KBM-7 (cell line): Measurements from ENCODE around the gene KCTD16.

Experiments
- DNase-seq: peaks from one replicate; pipeline ENCODE4 v3.0.0-alpha.2; 2015
- in situ Hi-C: fragments of 300-500 bp; cut with MboI; formaldehyde crosslinking; loops from 2 replicates; pipeline ENCODE4 v1.14.3; 2020; ENCODE audit warnings: low sequenced_read_pairs, low pct_unique_long_range_greater_than_20kb, mixed read lengths

The KCTD16 gene

DNA sequence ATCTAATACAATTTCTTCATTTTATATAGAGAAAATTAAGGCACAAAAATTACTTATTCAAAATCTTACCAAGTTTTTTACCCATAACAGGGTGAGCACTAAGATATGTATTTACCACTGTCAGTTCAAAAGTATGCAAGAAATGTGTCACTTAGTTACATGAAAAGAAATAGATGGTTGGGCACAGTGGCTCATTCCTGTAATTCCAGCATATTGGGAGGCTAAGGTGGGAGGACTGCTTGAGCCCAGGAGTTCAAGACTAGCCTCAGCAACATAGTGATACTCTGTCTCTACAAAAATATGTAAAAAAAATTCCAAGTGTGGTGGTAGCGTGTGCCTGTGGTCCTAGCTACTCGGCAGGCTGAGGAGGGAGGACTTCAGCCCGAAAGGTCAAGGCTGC is 19.6 kb upstream of the KCTD16 start:
- in situ Hi-C loops = no loop called here
- no peak for DNase-seq

DNA sequence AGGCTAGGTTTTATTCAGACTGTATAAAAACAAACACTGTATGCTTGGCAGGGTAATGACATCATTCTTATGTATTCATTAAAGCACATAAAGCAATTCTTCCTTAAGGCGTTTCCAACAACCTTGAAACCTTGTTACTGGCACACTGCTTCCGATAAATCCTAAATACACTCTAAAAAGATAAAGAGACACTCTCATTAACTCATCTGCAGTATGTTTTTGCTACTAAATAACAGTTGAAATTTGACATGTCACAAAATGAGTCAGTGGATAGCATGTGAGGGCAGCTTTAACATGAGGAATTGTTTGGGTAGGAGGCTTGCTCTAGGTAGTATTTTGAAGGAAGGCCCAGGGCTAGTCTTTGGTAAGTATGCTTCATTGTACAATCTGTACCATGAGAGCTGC is 13.9 kb upstream of the KCTD16 start:
- DNase-seq = no peak
- in situ Hi-C loops = no loop called here

DNA sequence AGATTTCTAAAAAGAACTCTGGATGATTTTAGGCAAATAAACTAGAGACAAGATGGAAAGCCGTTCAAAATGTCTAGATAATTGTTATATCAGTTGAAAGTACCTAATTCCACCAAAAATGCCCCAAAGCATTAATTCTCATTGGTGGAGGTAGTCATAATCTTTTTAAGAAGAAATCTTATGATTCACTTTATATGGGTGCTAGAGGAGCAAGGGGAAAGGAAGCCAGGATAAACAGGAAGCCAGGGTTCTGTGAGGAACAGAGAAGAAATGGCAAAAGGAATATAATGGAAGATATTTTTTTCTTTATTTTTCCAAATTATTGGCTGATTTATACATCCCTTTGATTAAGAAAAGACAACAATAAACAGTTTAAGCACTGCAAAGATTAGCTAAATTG is 8.0 kb upstream of the KCTD16 start:
- DNase-seq = no peak
- in situ Hi-C loops = no loop called here

DNA sequence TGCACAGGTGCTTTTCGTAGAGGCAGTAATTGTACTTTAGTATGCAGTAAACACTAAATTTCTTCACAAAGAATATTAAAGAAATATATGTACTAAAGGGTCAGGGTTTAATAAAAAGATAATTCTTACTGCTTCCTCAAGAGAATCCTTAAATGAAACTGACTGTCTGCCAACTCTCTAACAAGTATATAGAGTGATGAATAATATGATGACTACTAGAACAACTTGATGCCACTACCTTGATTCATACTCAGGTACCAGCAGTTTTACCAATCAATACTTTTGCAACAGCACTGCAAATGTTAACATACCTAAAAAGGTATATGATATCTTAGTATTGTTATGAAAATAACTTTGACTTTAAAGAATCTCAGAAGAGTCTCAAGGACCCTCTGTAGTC is 4.0 kb upstream of the KCTD16 start:
- in situ Hi-C loops = no loop called here
- no peak for DNase-seq

DNA sequence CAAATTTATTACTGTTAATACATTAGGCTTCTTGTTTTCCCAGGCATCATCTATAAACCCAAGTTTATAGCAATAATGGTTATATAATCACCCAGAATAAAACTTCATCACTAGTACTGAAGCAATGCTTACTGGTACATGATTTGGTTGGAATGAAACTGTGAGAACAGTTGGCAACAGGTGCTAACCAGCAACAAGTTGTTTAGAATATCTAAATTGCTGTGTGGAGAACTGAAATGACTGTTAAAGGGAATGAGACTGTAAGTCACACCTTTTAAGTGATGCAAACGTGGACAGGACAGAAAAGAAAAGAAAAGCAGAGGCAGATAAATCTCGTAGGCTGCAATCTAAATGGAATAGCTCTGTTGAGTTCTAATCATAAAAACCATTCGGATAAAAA is 2.7 kb upstream of the KCTD16 start:
- in situ Hi-C loops = no loop called here
- no peak for DNase-seq

DNA sequence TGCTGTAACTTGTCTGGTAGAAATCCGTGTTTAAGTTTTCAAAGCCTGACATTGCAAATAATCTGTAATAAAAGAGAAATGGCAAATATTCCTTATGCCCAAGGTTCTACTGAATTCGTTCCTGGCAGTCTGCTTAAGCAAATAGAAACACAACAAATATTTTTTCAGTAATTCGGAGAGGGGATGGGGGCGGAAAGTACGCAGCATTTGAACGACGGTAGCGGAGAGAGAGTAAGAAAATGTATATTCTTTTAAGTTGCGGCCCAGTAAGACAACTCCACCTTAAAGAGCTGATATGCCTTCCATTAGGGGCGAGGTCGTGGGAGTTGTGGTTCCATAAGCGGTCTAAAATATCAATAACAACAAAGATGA is 783 bp upstream of the KCTD16 start:
- in situ Hi-C loops = no loop called here
- no peak for DNase-seq

DNA sequence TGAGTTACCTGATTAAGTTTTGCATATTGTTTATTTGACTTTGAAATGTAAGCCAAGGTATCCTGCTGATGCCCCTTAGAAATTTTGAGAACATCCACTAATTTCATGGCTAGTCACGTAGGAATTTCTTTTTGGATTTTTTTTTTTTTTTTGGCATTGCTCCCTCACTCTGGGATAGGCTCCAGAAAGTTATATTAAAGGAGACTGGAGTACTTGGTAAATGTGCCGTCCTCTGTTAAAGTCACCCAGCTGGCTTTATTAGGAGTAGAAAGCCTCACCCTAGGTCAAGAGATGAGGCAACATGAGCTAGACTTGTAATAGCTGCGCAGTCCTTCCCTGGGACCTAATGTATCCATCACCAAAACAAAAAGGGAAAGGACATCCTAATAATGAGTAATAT is 3.1 kb downstream of the KCTD16 start:
- in situ Hi-C loops = no loop called here
- DNase-seq = no peak

DNA sequence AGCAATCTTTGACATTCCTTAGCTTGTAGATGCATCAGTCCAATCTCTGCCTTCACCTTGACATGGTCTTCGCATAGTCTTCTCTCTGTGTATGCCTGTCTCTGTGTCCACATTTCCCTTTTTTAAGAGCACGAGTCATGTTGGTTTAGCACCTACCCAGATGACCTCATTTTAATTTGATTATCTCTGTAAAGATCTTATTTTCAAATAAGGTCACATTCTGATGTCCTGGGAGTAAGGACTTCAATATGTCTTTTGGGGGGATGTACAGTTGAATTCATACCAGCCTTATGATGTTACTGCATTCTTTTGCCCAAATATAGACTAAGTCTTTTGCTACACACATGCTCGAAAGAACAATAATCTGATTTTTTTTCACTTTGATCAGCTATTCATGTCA is 6.9 kb downstream of the KCTD16 start:
- DNase-seq = no peak
- in situ Hi-C loops = no loop called here

DNA sequence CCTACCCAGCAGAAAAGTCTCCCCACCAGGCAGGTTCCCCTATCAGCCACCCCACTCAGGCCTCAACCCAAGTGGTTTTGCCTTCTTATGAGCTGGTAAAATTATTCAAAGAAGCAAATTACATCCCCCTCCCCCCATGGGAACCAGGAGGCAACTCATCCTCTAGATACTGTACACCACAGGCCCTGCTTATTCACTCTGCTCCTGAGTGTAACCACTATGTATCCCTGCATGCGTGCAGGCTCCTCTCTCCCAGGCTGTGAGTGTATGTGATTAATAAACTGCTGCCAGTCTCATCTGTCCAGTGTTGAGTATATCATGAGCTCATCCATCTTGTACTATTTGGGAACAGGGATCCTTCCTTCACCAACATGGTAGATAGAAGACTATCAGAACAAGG is 8.6 kb downstream of the KCTD16 start:
- in situ Hi-C loops = no loop called here
- no peak for DNase-seq

DNA sequence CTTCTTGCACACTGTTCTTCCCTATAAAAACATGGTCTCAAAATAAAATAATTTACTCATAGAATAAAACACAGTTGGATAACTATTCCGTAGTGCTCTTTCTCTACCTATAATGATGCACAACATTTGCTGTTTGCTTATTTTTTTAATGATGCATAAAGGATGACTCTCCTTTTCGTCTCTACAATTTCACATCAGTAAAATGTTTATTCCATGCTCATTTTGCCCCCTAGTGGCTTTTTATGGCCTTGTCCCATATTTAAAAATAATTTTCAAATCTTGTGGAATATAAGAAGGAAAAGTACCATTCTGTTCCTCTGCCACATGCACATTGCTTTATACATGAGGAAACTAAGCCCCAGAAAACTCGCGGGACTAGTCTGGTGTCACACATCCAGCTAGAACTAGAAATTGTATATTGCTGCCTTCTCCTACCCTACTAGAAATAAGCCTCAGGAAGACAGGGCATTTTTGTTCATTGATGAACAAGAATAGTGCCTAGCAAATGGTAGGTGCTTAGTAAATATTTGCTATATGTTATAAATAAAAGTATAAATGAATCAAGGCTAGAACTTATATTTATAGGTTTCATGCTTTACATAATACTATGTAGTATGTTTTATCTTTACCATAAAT is 12.7 kb downstream of the KCTD16 start:
- peak; percentile 39 for DNase-seq
- in situ Hi-C loops = no loop called here

DNA sequence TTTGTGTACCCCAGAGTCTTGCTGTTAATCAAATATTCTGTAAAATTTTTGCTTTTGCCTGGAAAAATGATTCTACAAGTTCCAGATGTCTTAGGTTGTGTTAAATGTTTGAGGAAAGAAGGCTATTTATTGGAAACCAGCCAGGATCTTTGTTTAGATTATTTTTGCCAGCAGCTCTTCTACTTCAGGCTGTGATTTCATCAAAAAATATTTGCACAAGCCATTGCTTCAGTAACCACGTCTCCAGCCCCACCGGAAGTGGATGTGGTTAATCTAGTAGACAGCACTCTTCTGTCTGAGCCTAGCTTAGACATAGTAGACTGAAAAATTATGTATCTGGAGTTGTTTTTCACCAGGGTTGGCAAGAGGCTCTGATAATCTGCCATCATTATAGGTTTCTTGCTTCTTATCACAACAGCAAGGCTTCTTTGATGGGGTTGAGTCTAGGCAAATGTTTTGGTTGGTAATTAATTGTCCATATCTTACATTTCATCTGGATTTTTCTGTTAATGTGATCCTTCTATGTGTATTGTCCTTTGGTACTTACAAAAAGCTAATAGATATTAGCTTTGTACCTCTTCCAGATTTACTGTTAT is 17.1 kb downstream of the KCTD16 start:
- in situ Hi-C loops = no loop called here
- DNase-seq = peak; percentile 53

DNA sequence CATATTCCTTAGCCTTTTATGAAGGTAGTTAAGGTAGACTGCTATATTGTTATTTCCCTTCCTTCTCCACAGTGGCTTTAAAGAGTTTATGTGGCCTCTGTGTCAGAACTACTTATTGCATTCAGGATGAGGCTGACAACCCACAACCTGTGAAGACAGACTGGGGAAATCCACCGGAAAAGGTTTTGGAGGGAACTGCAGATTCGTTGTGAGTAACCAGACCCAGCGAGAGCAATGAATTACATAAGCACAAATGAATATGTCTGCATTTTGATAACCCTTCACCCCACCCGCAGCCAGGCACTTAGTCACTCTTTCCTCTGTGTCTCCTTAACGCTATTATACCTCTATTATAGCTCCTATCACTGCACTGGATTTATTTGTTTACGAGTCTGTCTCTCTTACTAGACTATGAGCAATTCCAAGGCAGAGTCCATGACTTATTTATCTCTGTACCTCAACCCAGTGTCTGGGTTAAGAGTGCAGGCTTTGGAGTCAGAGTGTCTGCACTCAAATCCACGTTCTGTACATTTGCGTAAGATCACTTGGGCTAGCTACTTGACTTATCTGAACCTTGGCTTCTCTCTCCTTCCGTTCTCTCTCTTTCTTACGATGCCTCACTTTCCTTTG is 19.2 kb downstream of the KCTD16 start:
- in situ Hi-C loops = no loop called here
- peak; percentile 66 for DNase-seq

DNA sequence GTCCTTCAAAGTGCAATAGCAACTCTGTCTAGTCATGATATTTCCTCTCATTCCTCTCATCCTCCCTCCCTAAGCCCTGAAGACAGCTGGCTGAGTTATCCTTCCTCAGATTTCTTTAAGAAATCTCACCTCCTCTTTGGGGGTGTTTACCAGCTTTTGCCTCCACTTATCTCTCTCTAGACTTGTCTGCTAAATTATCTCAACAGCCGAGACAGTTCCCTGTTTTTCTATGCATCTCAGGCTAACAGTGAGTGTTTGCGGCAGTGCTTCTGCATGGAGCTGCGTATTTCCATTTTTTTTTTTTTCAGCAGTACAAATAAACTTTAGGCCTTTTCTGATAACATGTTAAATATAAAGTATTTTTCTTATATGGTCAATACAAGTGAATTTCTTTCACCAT is 20.9 kb downstream of the KCTD16 start:
- no peak for DNase-seq
- in situ Hi-C loops = no loop called here

DNA sequence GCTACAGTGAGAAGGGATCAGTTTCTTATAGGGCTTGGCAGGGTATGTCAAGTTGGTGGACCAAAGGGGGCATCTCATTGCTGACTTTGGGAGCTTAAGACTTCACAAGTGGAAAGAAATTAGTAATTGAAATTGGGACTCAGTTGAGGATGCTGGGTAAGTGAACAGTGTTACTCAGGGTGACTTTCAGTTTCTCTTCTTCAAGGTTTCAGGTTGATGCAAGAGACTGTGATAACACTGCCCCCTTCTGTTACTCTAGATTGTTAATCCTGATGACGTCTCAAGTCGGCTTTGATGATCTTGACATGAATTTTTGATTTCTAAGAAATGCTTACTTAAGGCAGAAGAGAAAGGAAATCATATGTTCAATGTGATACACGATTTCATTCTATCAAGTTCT is 21.3 kb downstream of the KCTD16 start:
- peak; percentile 63 for DNase-seq
- in situ Hi-C loops = no loop called here

DNA sequence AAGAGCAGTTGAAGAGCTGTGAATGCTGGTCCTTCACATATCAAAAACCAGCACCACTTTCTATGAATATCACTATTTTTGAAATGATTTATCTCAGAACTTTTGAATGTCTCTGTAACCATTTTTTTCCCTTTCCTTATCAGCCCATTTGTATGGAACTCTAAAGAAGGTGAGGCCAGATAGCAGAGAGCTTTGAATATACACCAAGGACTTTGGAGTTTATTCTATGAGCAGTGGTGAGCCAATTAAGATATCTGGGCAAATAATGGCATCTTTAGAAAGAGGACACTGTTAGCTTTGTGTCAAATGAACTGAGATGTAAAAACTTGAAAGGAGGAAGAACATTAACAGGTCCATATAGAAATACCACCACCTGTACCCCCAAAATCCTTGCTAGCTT is 22.0 kb downstream of the KCTD16 start:
- in situ Hi-C loops = no loop called here
- DNase-seq = no peak

DNA sequence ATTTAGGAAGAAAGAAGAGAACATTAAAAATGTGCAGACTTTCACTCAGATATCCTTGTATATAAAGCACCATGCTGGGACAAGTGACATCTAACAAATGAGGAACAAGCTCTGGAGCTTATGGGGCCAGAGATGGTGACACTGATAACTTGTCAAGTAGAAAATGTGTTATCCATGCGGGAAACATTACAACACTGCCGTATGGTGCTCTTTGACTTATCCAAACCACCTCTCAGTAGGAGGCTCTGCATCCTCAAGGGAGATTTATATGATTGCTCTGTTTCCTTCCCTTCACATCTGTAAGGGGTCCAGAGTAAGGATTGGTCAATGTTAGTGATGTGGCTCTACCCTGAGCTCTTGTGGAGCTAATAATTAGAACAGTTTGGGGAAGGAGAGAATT is 23.5 kb downstream of the KCTD16 start:
- in situ Hi-C loops = no loop called here
- peak; percentile 61 for DNase-seq

DNA sequence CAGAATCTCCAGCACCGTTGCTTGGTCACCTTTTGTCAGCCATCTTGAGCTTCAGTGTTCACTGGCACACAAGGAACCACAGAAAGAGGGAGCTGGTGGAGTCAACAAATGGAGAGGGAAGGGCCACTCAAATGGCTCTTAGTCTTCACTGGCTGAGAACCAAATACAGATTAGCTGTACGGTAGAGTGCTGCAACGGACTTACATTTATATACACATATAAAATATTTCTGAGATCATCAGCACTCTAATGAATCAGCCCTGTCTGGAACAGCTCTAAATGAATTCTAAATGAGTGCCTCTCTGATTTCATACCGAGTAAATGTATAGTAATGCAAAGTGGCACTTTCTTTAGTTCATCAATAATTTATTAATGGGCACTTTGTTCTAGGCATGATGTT is 24.8 kb downstream of the KCTD16 start:
- in situ Hi-C loops = no loop called here
- no peak for DNase-seq

DNA sequence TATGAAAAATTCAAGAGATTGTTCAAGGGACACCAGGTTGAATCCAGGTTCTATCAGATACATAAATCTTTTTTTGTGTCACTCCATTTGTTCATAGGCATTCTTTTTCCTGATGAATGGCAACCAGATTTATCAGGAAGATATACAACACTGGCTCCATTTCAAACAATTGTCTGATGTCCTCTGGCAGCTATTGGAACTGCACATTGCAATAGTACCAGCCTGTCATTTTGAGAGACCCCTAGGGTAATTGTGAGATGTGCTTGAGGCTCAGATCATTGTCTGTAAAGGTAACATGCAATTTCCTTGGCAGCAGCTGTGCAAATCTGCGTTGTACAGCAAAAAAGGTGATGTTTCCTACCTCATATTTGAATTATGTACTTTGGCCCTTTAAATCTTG is 25.9 kb downstream of the KCTD16 start:
- in situ Hi-C loops = no loop called here
- DNase-seq = no peak

DNA sequence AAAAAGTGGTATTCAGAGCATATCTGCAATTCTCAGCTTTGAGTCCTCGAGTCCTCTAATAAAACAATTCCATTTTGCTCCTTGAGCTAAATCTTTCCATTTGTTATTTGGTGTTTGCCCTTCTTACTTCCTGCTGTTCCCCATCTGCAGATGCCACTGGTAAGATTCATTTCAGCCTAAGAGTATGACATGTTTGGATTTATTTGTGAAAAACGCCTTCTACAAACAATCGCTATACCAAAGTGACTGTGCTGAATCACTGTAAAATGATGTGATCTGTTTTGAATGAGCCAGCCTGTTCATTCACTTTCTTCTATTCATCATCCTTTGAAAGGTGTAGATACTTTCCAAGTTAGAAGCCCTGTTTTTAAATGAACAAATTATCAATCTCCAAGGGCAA is 27.7 kb downstream of the KCTD16 start:
- DNase-seq = no peak
- in situ Hi-C loops = no loop called here

DNA sequence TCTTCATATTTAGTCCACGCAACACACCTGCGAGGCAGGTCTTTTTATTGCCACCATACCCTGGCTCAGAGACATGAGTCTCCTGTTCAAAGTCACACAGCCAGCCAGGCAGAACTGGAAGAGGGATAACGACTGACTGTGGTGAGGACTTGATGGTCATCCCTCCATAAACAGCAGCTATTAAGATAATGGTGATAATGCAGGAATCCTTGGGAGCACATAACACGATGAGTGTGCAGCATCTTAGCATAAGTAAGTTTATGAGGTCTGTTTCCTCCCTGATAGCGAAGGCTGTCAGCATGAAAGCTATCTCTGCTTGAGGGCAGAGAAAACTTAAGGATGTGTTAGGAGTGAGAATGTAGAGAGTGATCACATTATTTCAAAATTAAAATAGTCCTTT is 30.9 kb downstream of the KCTD16 start:
- in situ Hi-C loops = no loop called here
- no peak for DNase-seq

DNA sequence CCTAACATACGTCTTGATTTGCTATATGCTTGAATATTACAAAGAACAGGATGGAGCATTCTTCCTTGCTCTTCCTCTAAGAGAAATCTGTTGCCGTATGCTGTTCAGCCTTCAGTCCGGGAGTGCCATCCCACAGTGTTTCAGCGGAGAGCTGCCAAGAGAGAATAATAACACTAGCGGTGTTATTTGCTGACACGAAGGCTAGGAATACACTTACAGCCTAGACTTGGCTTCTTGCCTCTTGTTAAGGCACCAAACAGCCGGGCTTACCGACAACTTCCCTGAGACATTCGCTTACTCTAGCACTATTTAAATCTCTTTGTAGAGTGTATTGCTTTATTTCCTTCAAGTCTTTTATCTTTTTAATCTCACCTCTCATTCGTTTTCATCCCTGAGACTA is 31.4 kb downstream of the KCTD16 start:
- DNase-seq = no peak
- in situ Hi-C loops = no loop called here
